ENCODE measurements around the gene SLC8A1.

Gene SLC8A1

DNA sequence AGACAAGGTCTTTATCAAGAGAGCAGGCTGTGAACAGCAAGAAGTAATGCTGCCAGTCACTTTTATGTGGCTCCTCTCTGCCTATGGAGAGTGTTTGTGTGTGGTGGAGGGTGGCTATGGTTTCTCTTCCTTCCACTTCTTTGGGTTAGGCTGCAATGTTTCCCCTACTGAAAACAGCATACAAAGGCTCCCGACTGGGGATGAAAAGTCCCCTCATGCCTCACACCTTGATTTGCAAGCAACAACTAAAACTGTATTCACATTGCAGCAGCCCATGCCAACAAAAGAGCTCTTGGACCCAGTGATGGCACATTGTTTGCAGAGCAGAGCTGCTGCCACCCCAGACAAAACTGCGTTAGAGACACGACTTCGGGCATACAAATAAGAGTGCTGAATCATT lies 301.6 kb downstream of the SLC8A1 start:
- no peak for DNase-seq (ENCODE audit: low read depth)

DNA sequence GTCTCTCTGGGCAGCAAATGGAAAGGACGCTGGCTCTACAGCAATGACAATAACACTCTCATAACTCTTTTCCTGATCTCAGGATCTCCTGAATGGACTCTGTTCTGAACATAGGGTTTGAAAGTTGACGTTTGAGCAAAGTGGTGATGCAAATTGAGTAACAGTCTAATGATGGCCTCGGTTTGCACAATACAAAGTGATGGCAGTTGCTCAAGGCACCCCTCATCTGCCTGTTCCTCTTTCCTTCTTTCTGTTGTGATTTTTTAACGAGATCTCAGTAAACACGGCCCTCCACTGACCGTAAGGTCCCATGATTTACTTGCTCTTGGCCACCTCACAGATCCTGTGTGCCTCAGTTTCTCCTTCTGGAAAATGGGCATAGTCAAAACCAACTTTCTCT lies 303.6 kb downstream of the SLC8A1 start:
- no peak for DNase-seq (ENCODE audit: low read depth)

DNA sequence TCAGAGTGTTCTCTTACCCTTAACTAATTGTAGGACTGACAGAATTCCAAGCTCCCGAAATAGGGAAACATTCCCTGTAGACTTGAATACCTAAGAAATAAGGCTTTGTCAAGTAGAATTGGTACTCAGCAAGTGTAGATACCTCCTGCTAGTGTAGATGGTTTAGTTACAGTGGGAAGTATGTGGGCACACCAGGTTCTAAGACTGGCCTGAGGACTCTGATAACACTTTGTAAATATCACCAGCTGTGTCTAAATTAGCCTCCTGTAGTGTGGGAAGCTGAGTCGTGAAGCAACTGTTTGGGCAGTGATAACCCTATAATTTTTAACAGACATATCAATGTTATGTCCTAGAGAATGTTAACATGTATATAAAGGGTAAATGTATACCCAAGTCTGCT lies 304.5 kb downstream of the SLC8A1 start:
- no peak for DNase-seq (ENCODE audit: low read depth)

DNA sequence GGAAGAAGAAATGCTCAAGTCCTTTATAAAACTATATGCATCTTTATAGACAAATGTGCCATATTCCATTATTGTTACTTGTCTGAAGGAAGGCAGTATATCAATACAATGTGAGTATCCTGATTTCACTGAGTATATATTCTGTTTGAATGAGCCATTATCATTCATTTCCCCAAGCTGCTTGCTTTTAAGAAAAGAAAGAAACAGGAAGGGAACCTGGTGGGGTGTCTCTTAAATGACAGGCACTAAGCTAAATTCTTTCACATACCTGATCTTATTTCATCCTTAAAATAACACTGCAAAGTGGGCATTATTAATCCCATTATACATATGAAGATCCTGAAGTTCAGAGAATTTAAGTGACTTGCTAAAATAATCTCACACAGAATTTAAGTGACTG lies 307.9 kb downstream of the SLC8A1 start:
- DNase-seq (ENCODE audit: low read depth), result no peak

DNA sequence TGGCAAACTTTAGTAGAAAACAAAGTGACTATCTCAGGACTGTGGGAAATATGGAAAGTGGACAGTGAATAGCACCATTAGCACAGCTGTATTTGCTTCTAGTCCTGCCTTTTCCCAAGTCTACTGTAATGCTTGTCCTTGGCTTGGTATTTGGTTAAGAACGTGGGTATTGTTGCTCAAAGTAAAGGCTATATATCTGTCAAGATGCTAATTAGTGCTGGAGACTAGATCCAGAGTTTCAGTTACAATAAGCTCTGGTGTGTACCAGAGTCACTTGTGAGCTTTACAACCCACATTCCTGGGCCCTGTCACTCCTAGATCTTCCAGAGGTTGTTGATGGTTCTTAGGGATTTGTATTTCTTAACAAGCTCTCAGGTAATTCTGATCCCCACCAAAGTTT lies 313.6 kb downstream of the SLC8A1 start:
- no peak for DNase-seq (ENCODE audit: low read depth)

DNA sequence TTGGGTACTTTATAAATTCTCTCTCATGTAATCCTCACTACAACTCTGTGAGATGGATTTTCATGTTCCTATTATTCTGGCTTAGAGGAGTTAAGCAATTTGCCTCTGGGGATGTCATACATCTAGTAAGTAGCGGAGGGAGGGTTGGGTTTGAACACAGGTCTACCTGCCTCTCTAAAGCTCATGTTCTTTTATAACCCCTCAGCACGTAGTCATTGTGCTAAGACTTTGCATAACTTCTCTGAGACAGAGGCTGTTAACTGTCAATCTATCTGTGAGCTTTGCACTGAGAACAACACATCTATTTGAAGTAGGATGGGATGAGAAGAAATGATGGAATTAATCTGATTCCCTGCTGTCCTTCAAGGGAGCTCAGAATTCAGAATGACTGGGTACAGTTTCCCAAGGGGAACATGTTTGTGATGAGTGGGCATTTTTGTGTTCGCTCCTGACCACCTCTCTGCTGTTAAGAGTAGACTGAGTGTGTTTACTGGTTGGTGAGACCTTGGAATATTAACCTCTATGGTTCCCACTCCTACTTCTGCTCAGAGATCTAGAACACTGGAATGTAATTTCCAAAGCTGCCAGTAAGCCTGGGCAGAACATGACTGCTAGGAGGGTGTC lies 320.7 kb downstream of the SLC8A1 start:
- DNase-seq (ENCODE audit: low read depth), result no peak

DNA sequence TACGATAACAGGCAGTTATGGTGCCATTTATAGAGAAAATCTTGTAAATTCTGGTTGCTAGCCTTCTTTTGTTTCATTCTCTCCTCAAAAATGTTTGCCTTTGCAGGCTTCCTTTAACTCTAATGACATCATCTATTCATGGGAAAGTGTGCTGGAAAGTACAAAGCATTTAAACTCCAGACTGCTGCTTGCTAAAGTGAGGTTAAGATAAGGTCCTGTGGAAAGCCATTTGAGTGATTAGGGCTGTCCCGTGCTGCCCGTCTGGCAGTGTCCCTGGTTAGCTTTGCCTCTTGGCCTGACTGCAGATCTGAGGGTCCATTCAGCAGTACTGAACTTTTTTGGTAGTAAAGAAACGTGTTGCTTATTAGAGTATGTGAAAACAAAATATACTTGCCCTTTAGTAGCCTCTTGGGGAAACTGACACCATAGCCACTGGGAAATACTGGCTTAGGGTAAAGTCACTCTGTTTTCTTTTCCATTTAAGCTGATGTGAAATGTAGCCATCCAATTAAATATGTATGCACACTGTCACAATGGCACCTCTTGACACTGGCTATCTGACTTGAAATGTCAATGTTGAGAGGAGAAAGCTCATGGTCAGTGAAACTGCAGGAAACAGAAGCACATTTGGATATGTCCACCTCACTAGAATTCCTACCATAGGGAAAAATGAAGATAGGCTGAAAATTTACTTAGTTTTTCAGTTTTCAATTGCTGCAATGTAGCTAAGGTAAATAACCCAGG lies 321.5 kb downstream of the SLC8A1 start:
- no peak for DNase-seq (ENCODE audit: low read depth)

DNA sequence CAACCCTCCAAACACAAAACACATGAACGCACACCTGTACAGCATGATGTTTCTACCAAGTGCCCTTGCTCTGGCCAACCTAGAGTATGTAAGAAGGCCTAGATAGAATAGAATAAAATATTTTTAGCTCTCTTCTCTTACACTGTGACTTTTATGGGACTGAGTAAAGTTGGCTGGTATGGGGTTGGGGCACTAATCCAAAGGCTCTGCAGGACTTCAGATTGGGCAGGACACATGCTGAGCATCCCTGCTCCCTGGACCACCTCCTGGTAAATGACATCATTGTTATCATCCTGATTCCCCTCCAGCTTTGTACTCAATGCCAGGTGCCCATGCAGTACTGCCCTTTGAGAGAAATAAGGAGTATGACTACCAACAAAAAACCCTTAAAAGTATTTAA lies 322.2 kb downstream of the SLC8A1 start:
- DNase-seq (ENCODE audit: low read depth), result no peak

DNA sequence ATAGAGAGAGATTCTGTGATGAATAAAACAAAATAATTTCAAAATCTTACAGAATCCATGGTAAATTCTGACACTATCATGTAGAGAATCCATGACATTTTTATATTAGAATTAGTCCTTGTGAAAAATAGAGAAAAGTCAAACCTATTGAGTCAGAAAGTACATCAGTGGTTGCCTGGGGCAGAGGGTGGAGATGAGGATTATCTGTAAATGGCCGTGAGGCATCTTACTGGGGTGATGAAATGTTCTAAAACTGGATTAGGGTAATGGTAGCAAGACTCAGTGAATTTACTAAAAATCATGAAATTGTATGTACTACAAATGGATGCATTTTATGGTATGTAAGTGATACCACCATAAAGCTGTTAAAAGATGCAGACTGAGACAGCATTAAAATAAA lies 323.1 kb downstream of the SLC8A1 start:
- DNase-seq (ENCODE audit: low read depth), result no peak

DNA sequence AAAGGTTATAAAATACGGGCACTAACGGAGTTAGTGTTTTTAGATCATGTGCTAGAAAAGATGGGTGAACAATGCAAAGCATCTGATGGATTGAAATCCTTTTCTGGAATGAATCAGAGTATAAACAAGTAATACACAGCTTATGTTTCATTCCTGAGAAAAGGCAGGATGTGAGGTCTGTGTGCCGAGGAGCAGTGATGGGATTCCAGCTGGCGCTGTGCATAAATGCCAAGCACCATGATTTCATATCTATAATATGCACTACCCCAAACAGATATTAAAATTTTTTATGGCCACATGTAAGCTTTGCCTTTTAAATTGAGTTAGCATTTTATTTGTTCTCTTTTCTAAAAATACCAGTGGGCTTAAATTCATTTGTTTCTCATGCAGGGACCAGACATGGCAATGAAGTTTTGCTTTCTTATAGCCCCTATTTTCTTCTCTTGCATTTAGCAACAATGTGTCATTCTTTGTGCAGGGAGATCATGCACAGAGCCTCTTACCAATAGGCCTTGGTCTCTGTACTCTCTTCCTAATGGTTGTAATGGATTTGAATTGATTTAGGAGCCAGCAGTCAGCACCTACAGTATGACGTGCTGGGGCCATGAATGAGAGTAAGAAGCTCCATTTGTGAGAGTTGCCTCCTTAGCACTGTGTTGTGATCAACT lies 323.9 kb downstream of the SLC8A1 start:
- no peak for DNase-seq (ENCODE audit: low read depth)

DNA sequence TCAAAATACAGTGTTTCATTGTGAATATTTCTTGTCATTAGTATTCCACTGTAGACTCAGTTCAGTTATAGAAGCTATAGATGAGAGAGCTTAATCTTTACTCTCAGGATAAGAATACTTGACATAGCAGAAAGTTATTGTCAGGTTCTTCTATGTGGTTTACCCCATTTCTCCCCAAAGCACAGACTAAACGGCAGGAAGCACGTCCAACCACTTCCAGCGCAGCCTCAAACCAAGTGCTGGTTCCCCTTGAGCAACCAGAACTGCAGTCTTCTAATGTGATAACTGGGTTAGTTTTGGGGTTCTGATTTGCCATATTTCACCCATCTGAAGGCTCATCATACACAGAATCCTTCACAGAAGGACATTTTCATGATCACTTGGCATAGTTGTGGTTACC lies 324.7 kb downstream of the SLC8A1 start:
- DNase-seq (ENCODE audit: low read depth), result no peak

DNA sequence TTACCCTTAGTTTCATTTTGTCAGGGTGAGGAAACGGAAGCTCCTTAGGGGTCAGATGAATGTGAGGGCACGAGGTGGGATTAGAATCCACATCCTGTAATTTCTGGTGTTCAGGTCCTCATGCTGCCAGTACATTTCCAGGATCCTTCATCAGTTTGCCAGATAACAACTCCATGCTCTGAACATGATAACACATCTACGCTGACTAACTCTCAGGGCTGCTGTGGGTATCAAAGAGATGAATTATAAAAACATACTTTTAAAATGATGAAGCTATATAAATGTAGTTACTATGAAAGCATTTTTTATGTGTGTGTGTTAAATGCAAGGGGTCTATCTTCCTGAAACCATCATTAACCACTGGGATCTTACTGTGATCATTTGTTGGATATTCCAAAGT lies 325.9 kb downstream of the SLC8A1 start:
- DNase-seq (ENCODE audit: low read depth), result no peak

DNA sequence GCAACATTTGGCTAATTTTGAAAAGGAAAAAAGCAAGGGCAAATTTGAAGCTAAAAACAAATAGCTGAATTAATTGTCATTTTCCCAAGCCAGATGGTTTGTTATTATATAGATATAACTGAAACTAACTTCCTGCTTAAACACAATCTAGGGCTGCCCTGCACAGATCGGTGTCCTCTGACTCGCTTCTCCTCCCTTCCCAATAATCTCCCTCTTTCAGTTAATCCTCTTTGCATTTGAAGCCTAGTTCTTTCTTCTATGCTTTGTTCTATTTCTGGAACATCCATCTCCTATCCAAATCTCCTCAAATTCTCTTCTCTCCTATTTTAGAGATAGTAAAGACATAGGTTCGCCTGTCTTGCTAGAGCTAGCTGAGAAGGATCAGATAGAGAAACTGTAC lies 328.1 kb downstream of the SLC8A1 start:
- DNase-seq (ENCODE audit: low read depth), result no peak

DNA sequence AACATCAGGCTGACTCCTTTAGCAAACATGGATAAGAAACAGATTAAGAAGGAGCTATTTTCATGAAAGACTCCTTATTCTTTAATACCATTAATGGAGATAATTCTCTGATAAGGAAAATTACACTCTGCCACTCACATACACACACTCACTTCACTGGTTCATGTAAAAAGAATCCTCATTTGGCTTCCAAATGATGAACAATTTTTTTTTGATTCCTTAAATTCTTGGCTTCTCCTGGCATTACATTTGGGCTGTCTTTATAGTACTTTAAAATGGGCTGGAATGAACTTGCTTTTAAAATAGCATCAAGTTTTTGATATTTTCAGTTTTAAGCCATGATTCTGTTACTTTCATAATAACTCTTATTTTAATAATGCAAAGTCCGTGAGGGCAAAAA lies 328.6 kb downstream of the SLC8A1 start:
- no peak for DNase-seq (ENCODE audit: low read depth)

DNA sequence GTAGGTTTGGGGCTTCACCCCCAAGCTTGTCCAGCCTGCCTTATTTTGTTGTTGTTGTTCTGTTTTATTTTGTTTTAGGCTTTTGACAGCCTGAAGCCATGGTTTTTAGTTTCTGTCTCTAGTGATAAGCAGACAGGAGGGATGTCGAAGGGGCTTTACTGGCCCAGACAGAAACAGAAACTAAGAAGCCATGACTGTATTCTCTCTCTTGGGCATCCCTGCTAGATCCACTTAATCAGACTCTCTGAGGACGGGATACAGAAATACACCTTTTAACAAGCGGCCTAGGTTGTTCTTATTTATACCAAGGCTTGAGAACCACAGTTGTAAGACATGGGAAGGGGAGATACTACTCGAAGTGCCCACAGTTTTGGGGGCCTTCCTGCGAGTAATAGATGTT lies 330.9 kb downstream of the SLC8A1 start:
- no peak for DNase-seq (ENCODE audit: low read depth)

DNA sequence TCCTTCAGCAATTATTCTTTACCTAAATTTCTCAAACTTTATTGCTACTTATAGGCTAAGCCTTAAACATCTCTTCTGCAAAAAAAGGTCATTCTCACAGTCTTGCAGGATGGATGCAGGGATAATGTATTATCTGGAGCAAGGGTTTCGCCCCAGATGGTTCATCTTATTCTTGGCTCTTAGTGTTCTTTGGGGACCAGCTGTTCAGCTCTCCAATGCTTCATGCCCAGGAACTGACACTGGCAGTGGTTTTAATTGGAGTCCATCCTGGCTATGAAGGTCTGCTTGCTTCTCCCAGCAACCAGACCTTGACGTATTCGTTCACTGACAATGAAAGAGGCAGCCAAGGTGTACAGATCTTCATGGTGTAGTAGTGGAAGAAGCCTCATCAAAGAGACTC lies 331.9 kb downstream of the SLC8A1 start:
- DNase-seq (ENCODE audit: low read depth), result no peak

DNA sequence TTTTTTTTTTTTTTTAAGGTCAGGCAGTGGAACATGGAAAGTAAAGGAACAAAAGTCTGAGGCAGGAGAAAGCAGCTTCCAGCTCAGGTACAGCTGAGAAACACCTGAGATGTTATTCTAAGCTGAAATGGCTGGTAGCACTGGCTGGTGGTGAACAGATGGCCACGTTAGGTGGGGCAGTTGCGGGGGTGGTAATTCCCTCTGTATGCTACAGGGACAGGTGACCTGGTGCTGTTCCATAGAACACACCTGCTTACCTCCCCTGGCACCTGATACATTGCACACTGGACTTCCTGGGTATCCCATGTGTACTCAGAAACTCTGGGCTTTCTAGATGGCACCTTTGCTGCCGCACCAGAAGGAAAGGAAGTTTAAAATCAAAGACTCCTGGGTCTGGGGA lies 333.3 kb downstream of the SLC8A1 start:
- no peak for DNase-seq (ENCODE audit: low read depth)

DNA sequence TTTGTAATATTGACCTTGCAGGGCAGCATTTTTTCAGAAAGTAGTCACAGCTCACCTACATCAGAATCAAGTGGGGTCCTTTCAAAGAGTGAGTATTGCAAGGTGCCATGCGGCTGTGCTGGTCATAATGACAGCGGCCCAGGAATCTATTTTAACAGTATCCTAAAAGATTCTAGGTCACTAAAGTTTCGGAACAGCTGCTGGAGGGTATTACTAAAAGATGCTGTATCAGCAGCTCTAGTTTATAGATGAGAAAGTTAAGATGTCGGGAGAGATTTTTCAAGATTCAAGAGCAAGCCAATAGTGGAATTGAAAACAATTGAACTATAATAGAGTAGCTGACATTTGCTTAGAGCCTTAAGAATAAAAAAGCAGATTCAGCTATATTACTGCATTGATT lies 336.0 kb downstream of the SLC8A1 start:
- DNase-seq (ENCODE audit: low read depth), result no peak

DNA sequence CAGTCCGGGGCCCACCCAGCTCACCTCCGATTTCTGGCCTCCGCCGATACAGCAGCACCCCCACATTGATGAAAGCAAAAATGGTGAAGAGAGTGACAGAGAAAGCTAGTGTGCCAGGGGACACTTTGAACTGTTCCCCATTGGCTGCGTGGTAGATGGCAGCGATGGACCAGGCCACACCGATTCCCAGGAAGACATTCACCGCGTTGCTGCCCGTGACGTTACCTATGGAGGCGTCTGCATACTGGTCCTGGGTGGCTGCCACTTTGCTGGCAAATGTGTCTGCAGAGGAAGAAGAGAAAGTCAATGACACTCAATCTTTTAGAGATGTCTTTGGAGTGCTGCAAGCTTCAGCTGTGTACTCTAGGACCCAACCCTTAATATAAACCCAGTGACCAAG lies 336.5 kb downstream of the SLC8A1 start:
- DNase-seq (ENCODE audit: low read depth), result no peak

DNA sequence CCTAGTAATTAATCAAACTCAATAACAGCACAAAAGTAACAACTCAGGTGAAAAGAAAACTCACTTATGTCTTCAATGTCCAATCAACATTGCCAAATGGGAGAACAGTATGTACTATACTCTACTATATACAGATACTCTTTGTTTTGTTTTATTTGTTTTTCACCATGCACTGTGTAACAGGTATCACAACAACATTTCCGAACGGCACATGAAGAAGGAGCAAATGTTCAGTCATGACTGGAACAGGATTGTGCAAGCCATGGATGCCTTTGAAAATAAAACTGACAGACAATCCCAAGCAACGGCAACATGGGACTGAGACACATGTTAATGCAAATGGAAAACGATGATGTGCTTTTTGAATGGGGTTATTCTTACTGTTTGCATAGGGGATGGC lies 337.9 kb downstream of the SLC8A1 start:
- DNase-seq (ENCODE audit: low read depth), result no peak

DNA sequence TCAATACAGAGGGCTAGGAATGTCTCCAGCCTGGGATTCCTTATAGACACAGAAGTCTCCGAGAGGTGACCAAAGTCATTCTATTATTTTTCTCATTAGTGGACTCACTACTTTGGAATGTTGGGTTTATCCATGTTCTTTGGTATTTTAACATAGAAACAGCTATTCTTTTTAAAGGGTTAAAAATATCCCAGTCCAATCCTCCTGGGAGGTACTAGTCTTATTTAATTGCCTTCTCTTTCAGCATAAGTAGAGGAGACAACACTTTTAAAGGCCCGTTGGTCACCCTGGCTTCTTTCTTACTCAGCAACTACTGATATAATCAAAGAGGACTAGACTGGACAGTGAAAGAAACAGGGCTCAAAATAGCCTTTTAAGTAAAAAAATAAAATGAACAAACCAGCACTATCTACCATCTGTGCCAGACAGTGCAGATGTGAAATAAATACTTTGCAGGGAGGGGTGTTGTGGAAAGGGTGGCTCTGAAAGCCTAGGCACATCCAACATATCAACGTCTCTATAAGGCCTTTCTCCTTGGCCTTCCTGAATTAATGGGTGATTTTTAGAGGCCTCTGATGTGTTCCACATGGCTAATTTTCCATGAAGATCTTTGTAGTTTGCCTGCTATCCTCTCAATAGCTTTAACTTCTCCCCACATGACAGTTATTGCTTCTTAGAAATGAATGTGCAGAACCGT lies 338.5 kb downstream of the SLC8A1 start:
- DNase-seq (ENCODE audit: low read depth), result no peak

DNA sequence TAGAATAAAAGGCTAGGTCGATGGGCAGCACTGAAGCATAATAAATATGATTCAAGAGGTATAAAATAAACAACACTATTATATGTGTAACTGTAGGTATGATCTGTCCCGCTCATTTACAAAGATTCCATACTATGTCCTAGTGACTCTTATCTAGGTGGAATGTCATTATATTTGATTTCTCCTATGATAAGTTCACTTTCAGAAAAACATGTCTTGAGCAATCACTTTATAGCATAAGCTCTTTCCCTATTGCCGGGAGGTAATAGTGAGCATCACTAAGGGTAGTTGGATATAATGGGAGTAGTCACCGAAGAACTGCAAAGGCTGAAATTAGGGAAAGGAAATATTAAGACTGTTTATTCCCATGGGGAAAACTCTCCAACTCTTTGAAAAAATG lies 342.5 kb downstream of the SLC8A1 start:
- DNase-seq (ENCODE audit: low read depth), result no peak

DNA sequence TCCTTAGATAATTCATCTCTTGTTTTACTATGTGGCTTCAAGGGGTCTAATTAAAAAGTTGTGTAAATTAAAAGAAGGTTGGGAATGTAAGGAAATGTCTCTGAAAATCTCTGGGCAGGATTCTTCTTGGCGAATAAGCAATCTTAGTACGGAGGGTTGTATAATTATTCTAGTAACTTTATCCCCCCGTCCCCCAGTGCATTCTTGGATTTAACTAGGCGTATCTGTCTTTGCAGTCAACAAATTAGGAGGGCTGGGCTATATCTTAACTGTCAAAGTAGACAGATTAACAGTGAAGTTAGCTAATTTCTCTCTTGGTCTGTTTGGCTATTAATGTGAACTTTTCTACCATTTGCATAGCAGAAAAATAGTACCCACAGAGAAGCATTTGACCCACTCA lies 343.0 kb downstream of the SLC8A1 start:
- DNase-seq (ENCODE audit: low read depth), result no peak
